HG02981 (cell line): ENCODE results near the gene PITX2.

Source experiments
- ATAC-seq: cut with Tn5 transposase; IDR thresholded peaks from one replicate; pipeline ENCODE4 v1.9.1; 2021; ENCODE audit warnings: mild to moderate bottlenecking, moderate library complexity; ENCODE audit not compliant: unreplicated experiment

Gene PITX2

GRCh38 chr4:110624904-110625494 is 2.1 kb upstream of the PITX2 start:
- no peak for ATAC-seq

GRCh38 chr4:110624398-110624780 is 1.5 kb upstream of the PITX2 start:
- ATAC-seq: no peak

- no peak for ATAC-seq
Measured at GRCh38 chr4:110623718-110624397, 981 bp upstream of the PITX2 start.

- ATAC-seq: no peak
Measured at GRCh38 chr4:110621839-110622751, 782 bp downstream of the PITX2 start.

- no peak for ATAC-seq
Measured at GRCh38 chr4:110621328-110621812, 1.5 kb downstream of the PITX2 start.

GRCh38 chr4:110620691-110621327 is 2.1 kb downstream of the PITX2 start:
- no peak for ATAC-seq

GRCh38 chr4:110620322-110620690 is 2.6 kb downstream of the PITX2 start:
- ATAC-seq: no peak

GRCh38 chr4:110619463-110620247 is 3.2 kb downstream of the PITX2 start:
- no peak for ATAC-seq

GRCh38 chr4:110618581-110619462 is 4.1 kb downstream of the PITX2 start:
- ATAC-seq: no peak

- ATAC-seq: no peak
Measured at GRCh38 chr4:110617646-110618580, 5.0 kb downstream of the PITX2 start.

GRCh38 chr4:110617075-110617640 is 5.7 kb downstream of the PITX2 start:
- ATAC-seq: no peak

- ATAC-seq: no peak
Measured at GRCh38 chr4:110616238-110617074, 6.4 kb downstream of the PITX2 start.

GRCh38 chr4:110615353-110616237 is 7.3 kb downstream of the PITX2 start:
- ATAC-seq: no peak

- ATAC-seq: no peak
Measured at GRCh38 chr4:110614976-110615352, 7.9 kb downstream of the PITX2 start.

GRCh38 chr4:110614173-110614963 is 8.5 kb downstream of the PITX2 start:
- ATAC-seq: no peak
